ENCODE results near the gene C17orf67.

C17orf67 gene

DNA sequence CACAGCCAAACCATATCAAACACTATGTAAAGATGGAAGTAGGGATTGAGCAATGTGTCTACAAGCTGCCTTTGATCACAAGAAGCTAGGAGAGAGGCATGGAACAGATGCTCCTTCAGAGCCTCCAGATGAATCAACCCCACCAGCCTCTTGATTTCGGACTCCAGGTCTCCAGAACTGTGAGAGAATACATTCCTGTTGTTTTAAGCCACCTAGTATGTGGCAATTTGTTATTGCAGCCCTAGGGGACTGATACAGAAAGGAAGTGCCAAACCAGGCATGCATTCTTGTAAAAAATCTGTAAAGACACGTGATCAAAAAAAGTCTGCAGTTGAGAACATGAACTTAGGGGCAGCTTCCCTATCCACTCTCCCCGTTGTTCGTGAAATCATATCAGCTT is 91.1 kb downstream of the C17orf67 start:
- TF ChIP-seq, protein P1, sequence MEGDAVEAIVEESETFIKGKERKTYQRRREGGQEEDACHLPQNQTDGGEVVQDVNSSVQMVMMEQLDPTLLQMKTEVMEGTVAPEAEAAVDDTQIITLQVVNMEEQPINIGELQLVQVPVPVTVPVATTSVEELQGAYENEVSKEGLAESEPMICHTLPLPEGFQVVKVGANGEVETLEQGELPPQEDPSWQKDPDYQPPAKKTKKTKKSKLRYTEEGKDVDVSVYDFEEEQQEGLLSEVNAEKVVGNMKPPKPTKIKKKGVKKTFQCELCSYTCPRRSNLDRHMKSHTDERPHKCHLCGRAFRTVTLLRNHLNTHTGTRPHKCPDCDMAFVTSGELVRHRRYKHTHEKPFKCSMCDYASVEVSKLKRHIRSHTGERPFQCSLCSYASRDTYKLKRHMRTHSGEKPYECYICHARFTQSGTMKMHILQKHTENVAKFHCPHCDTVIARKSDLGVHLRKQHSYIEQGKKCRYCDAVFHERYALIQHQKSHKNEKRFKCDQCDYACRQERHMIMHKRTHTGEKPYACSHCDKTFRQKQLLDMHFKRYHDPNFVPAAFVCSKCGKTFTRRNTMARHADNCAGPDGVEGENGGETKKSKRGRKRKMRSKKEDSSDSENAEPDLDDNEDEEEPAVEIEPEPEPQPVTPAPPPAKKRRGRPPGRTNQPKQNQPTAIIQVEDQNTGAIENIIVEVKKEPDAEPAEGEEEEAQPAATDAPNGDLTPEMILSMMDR (IDR thresholded peaks at IDR 0.05; ENCODE audit: unreplicated experiment in 3 of 3), result no peak
- peaks cover 26% of the 10 kb centered on the region for H3K4me1 Mint-ChIP-seq
- no peak overlapping the region for H3K27ac Mint-ChIP-seq
- H3K36me3 Mint-ChIP-seq (ENCODE audit: low read depth), result no peaks in the 10 kb centered on the region
- H3K4me3 Mint-ChIP-seq, result no peak overlapping the region
- peaks cover 18% of the 10 kb centered on the region for H3K9me3 Mint-ChIP-seq
- peaks cover 12% of the 10 kb centered on the region for H3K27me3 Mint-ChIP-seq (ENCODE audit: low read depth)
